ENCODE data around the gene PRR35. TPM values are rescaled to one million over a fixed set of nuclear protein-coding genes. Genes with fewer than 3 reads are reported as not detected.

PRR35 gene
- total RNA-seq, 6 donors from 2014 or later = not detected

DNA sequence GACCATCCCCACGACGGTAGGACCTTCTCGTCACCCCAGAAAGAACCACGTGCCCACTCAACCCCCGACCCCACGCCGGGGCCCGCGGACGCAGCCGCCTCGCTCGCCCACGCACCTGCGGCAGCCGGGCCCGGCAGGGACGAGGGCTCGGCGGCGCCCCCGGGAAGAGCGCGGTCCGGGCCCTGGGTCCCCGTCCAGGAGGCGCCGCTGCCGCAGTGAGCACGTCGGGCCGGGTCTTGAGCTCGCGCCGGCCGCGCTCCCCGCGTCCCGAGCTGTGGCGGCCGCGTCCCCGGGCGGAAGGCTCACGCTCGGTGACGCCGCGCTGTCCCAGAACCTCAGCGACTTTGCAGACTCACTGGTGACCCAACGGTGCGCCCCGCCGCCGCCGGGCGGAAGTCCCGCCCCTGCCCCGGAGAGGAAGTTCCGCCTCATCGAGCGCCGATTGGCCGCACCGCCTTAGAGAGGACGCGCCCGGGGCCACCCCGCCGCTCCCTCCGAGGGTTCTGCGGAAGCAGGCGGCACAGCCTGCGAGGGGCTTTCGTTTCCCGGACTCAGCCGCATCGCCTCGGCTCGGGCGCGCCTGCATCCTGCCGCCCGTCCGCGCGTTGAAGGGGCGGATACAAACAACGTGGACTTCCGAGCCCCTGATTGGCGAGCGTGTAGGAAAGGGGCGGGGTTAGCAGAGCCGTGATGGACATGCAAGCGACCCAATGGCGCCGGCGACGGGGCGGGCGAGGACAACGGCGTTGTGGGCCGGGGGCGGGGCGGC is 28.9 kb downstream of the PRR35 start:
- Histone ChIP-seq H3K4me3 (peak overlapping the region; percentile 46 to 96 (median 82)), H3K27me3 (no peaks in the 10 kb centered on the region), H3K4me1 (peaks cover 43 to 61% (median 56%) of the 10 kb centered on the region in 4 donors), H3K36me3 (no peaks in the 10 kb centered on the region), H3K27ac (peak overlapping the region; percentile 95 to 98 (median 96)), H3K9me3 (no peaks in the 10 kb centered on the region)
- ATAC-seq (ENCODE audit: low FRiP score in 2 of 2) (peak; percentile 93 to 95), DNase-seq (peak; percentile 96 to 100)
- 0 to 3% methylated on average over 13 to 66 of the region's 107 CpGs for WGBS, 2 donors
- TF ChIP-seq, protein P1, sequence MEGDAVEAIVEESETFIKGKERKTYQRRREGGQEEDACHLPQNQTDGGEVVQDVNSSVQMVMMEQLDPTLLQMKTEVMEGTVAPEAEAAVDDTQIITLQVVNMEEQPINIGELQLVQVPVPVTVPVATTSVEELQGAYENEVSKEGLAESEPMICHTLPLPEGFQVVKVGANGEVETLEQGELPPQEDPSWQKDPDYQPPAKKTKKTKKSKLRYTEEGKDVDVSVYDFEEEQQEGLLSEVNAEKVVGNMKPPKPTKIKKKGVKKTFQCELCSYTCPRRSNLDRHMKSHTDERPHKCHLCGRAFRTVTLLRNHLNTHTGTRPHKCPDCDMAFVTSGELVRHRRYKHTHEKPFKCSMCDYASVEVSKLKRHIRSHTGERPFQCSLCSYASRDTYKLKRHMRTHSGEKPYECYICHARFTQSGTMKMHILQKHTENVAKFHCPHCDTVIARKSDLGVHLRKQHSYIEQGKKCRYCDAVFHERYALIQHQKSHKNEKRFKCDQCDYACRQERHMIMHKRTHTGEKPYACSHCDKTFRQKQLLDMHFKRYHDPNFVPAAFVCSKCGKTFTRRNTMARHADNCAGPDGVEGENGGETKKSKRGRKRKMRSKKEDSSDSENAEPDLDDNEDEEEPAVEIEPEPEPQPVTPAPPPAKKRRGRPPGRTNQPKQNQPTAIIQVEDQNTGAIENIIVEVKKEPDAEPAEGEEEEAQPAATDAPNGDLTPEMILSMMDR (IDR thresholded peaks at IDR 0.05) = peak in 3 of 6 experiments; percentile 22 to 30 (median 24)
- peak in 1 of 4 donors; percentile 18 for TF ChIP-seq EP300 (IDR thresholded peaks at IDR 0.05)
- peak in 3 of 4 donors; percentile 89 to 97 (median 96) for TF ChIP-seq POLR2A (IDR thresholded peaks at IDR 0.05)
- peak; percentile 85 to 90 for TF ChIP-seq POLR2AphosphoS5 (IDR thresholded peaks at IDR 0.05)

DNA sequence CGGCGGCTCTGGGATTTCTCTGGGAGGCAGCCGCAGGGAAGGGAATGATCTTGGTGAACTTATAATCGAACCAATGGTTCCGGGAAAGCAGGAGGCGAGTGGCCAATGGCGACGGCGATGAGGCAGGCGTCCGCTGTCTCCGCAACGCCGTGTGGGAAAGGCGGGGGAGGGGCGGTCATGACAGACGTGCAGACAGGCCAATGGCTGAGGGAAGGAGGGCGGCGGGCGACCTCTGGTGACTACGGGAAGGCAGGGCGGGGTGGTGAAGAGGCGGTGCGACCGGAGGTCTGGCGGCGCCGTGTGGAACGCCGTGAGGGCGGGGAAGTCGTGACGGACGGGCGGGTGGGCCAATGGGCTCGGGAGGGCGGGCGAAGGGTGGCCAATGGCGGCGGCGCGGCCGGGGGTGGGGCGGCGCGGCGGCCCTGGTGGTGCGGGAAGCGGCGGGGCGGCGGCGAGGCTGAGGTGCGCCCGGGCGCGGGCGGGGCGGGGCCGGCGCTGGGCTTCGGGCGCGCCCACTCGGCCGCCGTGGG is 29.5 kb downstream of the PRR35 start, which contains the start of gene RAB40C:
Gene RAB40C, plus strand, starts transcription at position 409 of the 530 bp plus-strand sequence. CDS start 226 bp downstream, outside the sequence.
- peaks cover 0 to 3% (median 0%) of the 10 kb centered on the region in 4 donors for H3K36me3 ChIP-seq
- H3K27me3 ChIP-seq = no peaks in the 10 kb centered on the region
- H3K9me3 ChIP-seq = no peaks in the 10 kb centered on the region
- WGBS, 2 donors = 0 to 1% methylated on average over 3 to 33 of the region's 67 CpGs
- peak; percentile 95 to 96 for ATAC-seq (ENCODE audit: low FRiP score in 2 of 2)
- peaks cover 47 to 67% (median 61%) of the 10 kb centered on the region in 4 donors for H3K4me1 ChIP-seq
- peak; percentile 98 for DNase-seq
- peak within 1 kb of the TSS; percentile 72 to 96 (median 84) for H3K4me3 ChIP-seq
- H3K27ac ChIP-seq = peak within 1 kb of the TSS; percentile 95 to 98 (median 96)
- peak in 1 of 4 donors; percentile 27 for TF ChIP-seq EP300 (IDR thresholded peaks at IDR 0.05)
- TF ChIP-seq, protein P1 (IDR thresholded peaks at IDR 0.05) = peak in 1 of 6 experiments; percentile 5
- no peak for TF ChIP-seq POLR2A (IDR thresholded peaks at IDR 0.05)
- peak; percentile 28 to 43 for TF ChIP-seq POLR2AphosphoS5 (IDR thresholded peaks at IDR 0.05)

DNA sequence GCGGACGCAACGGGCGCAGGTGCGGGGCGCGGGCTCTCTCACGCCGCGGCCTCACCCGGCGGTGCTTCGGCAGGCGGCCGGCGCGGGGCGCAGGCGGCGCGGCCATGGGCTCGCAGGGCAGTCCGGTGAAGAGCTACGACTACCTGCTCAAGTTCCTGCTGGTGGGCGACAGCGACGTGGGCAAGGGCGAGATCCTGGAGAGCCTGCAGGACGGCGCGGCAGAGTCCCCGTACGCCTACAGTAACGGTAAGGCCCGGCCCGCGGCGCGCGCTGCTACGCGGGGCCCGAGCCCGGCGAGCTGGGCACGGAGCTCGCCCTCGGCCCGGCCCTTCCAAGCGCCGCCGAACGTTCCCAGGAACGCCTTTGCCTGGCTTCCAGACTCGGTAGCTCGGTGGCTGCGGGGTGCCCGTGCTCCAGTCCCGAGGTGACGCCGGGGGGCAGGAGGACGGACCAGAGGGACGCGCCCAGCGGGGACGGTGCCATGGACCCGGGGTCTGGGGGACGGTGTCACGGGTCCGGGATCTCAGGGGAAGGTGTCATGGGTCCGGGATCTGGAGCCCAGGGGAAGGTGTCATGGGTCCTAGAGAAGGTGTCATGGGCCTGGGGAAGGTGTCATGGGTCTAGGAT is 30.1 kb downstream of the PRR35 start:
- peaks cover 0 to 3% (median 0%) of the 10 kb centered on the region in 4 donors for H3K36me3 ChIP-seq
- peaks cover 47 to 72% (median 67%) of the 10 kb centered on the region in 4 donors for H3K4me1 ChIP-seq
- no peaks in the 10 kb centered on the region for H3K27me3 ChIP-seq
- peak overlapping the region; percentile 69 to 96 (median 84) for H3K4me3 ChIP-seq
- ATAC-seq (ENCODE audit: low FRiP score in 2 of 2) = no peak
- H3K9me3 ChIP-seq = no peaks in the 10 kb centered on the region
- H3K27ac ChIP-seq = peak overlapping the region; percentile 86 to 92 (median 90)
- WGBS, 2 donors = 0% methylated on average over 5 to 25 of the region's 71 CpGs
- no peak for DNase-seq
- TF ChIP-seq EP300 (IDR thresholded peaks at IDR 0.05) (no peak), POLR2AphosphoS5 (IDR thresholded peaks at IDR 0.05) (no peak), POLR2A (IDR thresholded peaks at IDR 0.05) (peak in 2 of 4 donors; percentile 48 to 57)
- TF ChIP-seq, protein P1 (IDR thresholded peaks at IDR 0.05) = peak in 2 of 6 experiments; percentile 20 to 25

DNA sequence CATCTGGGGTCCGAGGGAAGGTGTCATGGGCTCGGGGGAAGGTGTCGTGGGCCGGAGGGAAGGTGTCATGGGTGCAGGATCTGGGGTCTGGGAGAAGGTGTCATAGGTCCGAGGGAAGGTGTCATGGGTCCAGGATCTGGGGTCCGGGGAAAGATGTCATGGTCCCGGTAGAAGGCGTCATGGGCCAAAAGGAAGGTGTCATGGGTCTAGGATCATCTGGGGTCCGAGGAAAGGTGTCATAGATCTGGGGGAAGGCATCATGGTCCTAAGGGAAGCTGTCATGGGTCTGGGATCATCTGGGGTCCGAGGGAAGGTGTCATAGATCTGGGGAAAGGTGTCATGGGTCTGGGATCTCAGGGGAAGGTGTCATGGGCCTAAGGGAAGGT is 30.6 kb downstream of the PRR35 start:
- WGBS, 2 donors = 47% methylated on average over 10 of the region's 10 CpGs
- Histone ChIP-seq H3K9me3 (no peaks in the 10 kb centered on the region), H3K36me3 (peaks cover 0 to 3% (median 0%) of the 10 kb centered on the region in 4 donors), H3K4me3 (peak overlapping the region; percentile 69 to 96 (median 84)), H3K27ac (peak overlapping the region; percentile 86 to 92 (median 90)), H3K27me3 (no peaks in the 10 kb centered on the region), H3K4me1 (peaks cover 50 to 76% (median 69%) of the 10 kb centered on the region in 4 donors)
- DNase-seq (no peak), ATAC-seq (ENCODE audit: low FRiP score in 2 of 2) (no peak)
- TF ChIP-seq, protein P1 (IDR thresholded peaks at IDR 0.05) = no peak
- TF ChIP-seq POLR2A (IDR thresholded peaks at IDR 0.05) = no peak
- TF ChIP-seq POLR2AphosphoS5 (IDR thresholded peaks at IDR 0.05) = no peak

Data from upper lobe of left lung (tissue), 6 donors.